ENCODE results near the gene LACTB.

The LACTB gene

DNA sequence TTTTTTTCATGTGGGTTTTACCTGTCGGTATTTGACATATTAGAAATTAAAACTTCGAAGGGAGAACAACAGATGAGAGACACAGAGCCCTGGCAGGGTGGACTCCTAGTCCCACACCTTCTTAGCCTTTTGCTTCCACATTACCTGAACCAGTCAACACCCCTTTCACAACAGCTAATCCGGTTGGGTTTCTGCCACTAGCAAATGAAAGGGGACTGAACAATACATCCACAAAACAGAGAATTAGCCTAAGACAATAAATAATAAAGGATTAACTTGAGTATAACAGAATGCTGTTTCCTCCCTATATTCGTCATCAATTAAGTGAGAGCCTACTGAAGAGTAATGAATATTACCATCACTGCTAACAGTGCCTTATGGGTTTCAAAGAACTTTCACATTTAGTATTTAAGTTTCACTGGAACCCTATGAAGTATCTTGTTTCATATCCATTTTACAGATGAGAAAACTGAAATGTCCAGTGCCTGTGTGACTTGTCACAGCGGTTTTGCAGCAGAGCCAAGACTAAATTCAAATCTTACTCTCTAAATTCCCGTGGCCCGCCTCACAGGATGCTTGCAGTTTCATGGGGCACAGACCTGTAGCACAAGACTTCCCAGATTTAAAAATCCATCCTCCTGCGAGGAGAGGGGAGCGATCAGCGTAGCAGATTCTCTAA, 66.7 kb downstream of the LACTB start:
- H3K9me3 ChIP-seq (ENCODE audit: control insufficient read depth, insufficient read depth, low read depth, low read length), result no peaks in the 10 kb centered on the region
- POLR2A ChIA-PET, result no interaction called here
- no peak for TF ChIP-seq ZNF510 (tag by site-specific recombination; IDR thresholded peaks at IDR 0.05; ENCODE audit: insufficient replicate concordance)
- no peak for TF ChIP-seq ZNF239 (tag by site-specific recombination; IDR thresholded peaks at IDR 0.05)
- no peak for TF ChIP-seq ZNF660 (tag by site-specific recombination; IDR thresholded peaks at IDR 0.05)
- TF ChIP-seq, protein P1, sequence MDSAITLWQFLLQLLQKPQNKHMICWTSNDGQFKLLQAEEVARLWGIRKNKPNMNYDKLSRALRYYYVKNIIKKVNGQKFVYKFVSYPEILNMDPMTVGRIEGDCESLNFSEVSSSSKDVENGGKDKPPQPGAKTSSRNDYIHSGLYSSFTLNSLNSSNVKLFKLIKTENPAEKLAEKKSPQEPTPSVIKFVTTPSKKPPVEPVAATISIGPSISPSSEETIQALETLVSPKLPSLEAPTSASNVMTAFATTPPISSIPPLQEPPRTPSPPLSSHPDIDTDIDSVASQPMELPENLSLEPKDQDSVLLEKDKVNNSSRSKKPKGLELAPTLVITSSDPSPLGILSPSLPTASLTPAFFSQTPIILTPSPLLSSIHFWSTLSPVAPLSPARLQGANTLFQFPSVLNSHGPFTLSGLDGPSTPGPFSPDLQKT (IDR thresholded peaks at IDR 0.05; ENCODE audit: borderline replicate concordance, low read depth, low read length), result no peak
- TF ChIP-seq, protein P2, sequence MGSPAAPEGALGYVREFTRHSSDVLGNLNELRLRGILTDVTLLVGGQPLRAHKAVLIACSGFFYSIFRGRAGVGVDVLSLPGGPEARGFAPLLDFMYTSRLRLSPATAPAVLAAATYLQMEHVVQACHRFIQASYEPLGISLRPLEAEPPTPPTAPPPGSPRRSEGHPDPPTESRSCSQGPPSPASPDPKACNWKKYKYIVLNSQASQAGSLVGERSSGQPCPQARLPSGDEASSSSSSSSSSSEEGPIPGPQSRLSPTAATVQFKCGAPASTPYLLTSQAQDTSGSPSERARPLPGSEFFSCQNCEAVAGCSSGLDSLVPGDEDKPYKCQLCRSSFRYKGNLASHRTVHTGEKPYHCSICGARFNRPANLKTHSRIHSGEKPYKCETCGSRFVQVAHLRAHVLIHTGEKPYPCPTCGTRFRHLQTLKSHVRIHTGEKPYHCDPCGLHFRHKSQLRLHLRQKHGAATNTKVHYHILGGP (tag by site-specific recombination; IDR thresholded peaks at IDR 0.05), result no peak
- no peak for TF ChIP-seq ZNF48 (tag by site-specific recombination; IDR thresholded peaks at IDR 0.05)
- TF ChIP-seq, protein P3, sequence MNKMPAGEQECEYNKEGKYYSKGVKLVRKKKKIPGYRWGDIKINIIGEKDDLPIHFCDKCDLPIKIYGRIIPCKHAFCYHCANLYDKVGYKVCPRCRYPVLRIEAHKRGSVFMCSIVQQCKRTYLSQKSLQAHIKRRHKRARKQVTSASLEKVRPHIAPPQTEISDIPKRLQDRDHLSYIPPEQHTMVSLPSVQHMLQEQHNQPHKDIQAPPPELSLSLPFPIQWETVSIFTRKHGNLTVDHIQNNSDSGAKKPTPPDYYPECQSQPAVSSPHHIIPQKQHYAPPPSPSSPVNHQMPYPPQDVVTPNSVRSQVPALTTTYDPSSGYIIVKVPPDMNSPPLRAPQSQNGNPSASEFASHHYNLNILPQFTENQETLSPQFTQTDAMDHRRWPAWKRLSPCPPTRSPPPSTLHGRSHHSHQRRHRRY (tag by site-specific recombination; IDR thresholded peaks at IDR 0.05), result no peak
- H3K4me1 ChIP-seq (ENCODE audit: control insufficient read depth, insufficient read depth, low read length), result no peaks in the 10 kb centered on the region
- CTCF ChIA-PET, result no interaction called here
- H3K36me3 ChIP-seq (ENCODE audit: control insufficient read depth in 2 of 2, insufficient read depth in 1 of 2, low read length in 2 of 2), result no peaks in the 10 kb centered on the region
- H3K4me3 ChIP-seq (ENCODE audit: low read depth, low read length), result peak overlapping the region; percentile 40
- H3K27ac ChIP-seq (ENCODE audit: extremely low read depth, low read depth, low read length), result peak overlapping the region; percentile 28; the same call in 1 of the 2 replicates

DNA sequence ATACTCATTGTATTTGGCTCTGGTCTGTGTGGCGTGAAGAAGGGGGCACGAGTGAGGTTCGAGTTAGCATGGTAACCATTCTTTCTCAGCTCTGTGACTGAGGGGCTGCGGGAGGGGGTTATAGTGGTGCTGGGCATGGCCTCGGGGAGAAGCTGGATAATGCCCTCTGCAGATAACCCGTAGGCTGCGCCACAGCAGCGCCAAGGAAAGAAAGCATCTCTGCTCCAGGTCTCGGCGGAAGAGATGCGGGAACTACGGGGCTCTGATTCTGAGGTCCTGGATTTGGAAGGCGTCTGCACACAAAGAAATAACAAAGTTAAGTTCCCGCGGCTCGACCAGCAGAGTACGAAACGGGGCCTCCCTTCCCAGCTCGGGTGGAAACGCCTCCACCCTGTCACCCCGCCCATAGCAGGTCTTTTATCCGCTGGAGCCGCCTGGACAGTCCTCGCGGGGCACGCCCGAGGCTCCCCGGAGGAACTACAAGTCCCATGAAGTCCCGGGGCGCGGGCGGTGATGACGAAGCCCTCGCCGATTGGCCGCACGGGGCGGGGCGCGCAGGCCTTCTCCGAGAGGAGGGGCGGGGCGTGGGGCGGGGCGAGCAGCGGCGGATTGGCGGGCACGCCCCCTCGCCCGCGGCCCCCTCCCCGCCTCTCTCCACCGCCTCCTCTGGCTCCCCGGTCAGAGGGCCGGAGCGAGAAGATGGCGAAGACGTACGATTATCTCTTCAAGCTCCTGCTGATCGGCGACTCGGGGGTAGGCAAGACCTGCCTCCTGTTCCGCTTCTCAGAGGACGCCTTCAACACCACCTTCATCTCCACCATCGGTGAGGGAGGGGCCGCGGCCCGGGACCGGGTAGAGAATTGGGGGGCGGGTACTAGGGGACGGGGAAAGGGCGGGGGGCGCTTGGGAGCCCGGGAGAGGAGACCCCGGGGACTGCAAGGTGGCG, 67.5 kb downstream of the LACTB start, which contains the start of gene RAB8B:
Gene RAB8B (plus strand): TSS at position 681 of the 946 bp plus-strand sequence. CDS start 19 bp downstream, at position 700.
- no peaks in the 10 kb centered on the region for H3K9me3 ChIP-seq (ENCODE audit: control insufficient read depth, insufficient read depth, low read depth, low read length)
- no peaks in the 10 kb centered on the region for H3K36me3 ChIP-seq (ENCODE audit: control insufficient read depth in 2 of 2, insufficient read depth in 1 of 2, low read length in 2 of 2)
- peaks cover under 1% of the 10 kb centered on the region; the same call in 1 of the 2 replicates for H3K4me1 ChIP-seq (ENCODE audit: control insufficient read depth, insufficient read depth, low read length)
- H3K4me3 ChIP-seq (ENCODE audit: low read depth, low read length), result peak within 1 kb of the TSS; percentile 75
- H3K27ac ChIP-seq (ENCODE audit: extremely low read depth, low read depth, low read length), result peak within 1 kb of the TSS; percentile 28; the same call in 1 of the 2 replicates
- POLR2A ChIA-PET, result interaction anchor here (0.6 to 1.1 kb wide), 3 partner anchors 13 to 32 kb away, joined by 4 to 7 read pairs (median 4); partner anchors contain the start of gene RPS27L
- CTCF ChIA-PET, result no interaction called here
- TF ChIP-seq ZNF600 (tag by site-specific recombination; IDR thresholded peaks at IDR 0.05) (0 out of 2 replicates have a peak, but pooled peaks have one; percentile 38), ZNF549 (tag by site-specific recombination; IDR thresholded peaks at IDR 0.05) (no peak), SP3 (tag by site-specific recombination; IDR thresholded peaks at IDR 0.05) (peak; percentile 71), ZBTB20 (tag by site-specific recombination; IDR thresholded peaks at IDR 0.05) (peak; percentile 61; the same call in 1 of the 2 replicates), IKZF3 (tag by site-specific recombination; IDR thresholded peaks at IDR 0.05) (no peak)
- TF ChIP-seq, protein P4, sequence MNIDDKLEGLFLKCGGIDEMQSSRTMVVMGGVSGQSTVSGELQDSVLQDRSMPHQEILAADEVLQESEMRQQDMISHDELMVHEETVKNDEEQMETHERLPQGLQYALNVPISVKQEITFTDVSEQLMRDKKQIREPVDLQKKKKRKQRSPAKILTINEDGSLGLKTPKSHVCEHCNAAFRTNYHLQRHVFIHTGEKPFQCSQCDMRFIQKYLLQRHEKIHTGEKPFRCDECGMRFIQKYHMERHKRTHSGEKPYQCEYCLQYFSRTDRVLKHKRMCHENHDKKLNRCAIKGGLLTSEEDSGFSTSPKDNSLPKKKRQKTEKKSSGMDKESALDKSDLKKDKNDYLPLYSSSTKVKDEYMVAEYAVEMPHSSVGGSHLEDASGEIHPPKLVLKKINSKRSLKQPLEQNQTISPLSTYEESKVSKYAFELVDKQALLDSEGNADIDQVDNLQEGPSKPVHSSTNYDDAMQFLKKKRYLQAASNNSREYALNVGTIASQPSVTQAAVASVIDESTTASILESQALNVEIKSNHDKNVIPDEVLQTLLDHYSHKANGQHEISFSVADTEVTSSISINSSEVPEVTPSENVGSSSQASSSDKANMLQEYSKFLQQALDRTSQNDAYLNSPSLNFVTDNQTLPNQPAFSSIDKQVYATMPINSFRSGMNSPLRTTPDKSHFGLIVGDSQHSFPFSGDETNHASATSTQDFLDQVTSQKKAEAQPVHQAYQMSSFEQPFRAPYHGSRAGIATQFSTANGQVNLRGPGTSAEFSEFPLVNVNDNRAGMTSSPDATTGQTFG (tag by site-specific recombination; IDR thresholded peaks at IDR 0.05; ENCODE audit: borderline replicate concordance), result no peak
- TF ChIP-seq, protein P5, sequence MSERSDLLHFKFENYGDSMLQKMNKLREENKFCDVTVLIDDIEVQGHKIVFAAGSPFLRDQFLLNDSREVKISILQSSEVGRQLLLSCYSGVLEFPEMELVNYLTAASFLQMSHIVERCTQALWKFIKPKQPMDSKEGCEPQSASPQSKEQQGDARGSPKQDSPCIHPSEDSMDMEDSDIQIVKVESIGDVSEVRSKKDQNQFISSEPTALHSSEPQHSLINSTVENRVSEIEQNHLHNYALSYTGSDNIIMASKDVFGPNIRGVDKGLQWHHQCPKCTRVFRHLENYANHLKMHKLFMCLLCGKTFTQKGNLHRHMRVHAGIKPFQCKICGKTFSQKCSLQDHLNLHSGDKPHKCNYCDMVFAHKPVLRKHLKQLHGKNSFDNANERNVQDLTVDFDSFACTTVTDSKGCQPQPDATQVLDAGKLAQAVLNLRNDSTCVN (tag by site-specific recombination; optimal IDR thresholded peaks at IDR 0.05), result peak; percentile 49
- TF ChIP-seq, protein P6, sequence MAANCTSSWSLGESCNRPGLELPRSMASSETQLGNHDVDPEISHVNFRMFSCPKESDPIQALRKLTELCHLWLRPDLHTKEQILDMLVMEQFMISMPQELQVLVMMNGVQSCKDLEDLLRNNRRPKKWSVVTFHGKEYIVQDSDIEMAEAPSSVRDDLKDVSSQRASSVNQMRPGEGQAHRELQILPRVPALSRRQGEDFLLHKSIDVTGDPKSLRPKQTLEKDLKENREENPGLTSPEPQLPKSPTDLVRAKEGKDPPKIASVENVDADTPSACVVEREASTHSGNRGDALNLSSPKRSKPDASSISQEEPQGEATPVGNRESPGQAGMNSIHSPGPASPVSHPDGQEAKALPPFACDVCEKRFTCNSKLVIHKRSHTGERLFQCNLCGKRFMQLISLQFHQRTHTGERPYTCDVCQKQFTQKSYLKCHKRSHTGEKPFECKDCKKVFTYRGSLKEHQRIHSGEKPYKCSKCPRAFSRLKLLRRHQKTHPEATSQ (tag by site-specific recombination; IDR thresholded peaks at IDR 0.05), result no peak
- TF ChIP-seq, protein P7, sequence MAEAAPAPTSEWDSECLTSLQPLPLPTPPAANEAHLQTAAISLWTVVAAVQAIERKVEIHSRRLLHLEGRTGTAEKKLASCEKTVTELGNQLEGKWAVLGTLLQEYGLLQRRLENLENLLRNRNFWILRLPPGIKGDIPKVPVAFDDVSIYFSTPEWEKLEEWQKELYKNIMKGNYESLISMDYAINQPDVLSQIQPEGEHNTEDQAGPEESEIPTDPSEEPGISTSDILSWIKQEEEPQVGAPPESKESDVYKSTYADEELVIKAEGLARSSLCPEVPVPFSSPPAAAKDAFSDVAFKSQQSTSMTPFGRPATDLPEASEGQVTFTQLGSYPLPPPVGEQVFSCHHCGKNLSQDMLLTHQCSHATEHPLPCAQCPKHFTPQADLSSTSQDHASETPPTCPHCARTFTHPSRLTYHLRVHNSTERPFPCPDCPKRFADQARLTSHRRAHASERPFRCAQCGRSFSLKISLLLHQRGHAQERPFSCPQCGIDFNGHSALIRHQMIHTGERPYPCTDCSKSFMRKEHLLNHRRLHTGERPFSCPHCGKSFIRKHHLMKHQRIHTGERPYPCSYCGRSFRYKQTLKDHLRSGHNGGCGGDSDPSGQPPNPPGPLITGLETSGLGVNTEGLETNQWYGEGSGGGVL (tag by site-specific recombination; IDR thresholded peaks at IDR 0.05), result no peak; the same call in 1 of the 2 replicates
